Astrocyte of the cerebellum (primary cell): ENCODE measurements around the gene TSGA10IP.
"Not testable (repeated sequence)": the region's sequence is repeated elsewhere in the genome, so short reads cannot be mapped to it uniquely, and the experiment has no call there.

Experiments used
- DNase-seq: peaks from one replicate; pipeline ENCODE4 v3.0.0-alpha.2; 2011; ENCODE audit warnings: low read depth
- H3K4me3 ChIP-seq: 2 replicates; pipeline ENCODE4 v1.5.1; 2011; ENCODE audit warnings: mild to moderate bottlenecking, low read depth, low read length, moderate library complexity
- in situ Hi-C: cut with HindIII; loops from 2 replicates; pipeline ENCODE4 v1.10.0; 2017; ENCODE audit warnings: low sequenced_read_pairs
- TF ChIP-seq, protein P1 (sequence below): IDR thresholded peaks from 2 replicates; pipeline ENCODE4 v1.5.1; 2012; ENCODE audit warnings: low read length, low read depth, moderate library complexity, mild to moderate bottlenecking; ENCODE audit errors: missing control alignments

The TSGA10IP gene

DNA sequence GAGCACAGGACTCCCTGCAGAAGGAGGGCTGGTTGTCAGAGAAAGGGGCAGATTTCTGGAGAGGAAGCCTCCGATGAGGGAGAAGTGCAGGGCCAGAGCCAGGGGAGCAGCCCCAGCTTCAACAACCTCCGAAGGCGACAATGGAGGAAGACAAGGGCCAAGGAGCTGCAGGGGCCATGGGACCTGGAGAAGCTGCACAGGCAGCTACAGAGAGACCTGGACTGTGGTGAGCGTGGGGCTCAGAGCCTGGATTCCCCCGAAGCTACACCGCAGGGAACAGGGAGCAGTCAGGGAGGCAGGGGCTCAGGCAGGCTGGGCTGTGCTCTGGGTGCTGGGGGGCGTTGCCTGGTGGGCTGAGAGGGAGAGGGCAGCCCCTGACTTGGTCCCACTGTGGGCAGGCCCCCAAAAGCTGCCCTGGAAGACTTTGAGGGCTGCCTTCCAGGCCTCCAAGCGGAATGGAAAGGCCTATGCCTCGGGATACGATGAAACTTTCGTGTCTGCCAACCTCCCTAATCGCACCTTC is 2.4 kb downstream of the TSGA10IP start:
- TF ChIP-seq, protein P1, sequence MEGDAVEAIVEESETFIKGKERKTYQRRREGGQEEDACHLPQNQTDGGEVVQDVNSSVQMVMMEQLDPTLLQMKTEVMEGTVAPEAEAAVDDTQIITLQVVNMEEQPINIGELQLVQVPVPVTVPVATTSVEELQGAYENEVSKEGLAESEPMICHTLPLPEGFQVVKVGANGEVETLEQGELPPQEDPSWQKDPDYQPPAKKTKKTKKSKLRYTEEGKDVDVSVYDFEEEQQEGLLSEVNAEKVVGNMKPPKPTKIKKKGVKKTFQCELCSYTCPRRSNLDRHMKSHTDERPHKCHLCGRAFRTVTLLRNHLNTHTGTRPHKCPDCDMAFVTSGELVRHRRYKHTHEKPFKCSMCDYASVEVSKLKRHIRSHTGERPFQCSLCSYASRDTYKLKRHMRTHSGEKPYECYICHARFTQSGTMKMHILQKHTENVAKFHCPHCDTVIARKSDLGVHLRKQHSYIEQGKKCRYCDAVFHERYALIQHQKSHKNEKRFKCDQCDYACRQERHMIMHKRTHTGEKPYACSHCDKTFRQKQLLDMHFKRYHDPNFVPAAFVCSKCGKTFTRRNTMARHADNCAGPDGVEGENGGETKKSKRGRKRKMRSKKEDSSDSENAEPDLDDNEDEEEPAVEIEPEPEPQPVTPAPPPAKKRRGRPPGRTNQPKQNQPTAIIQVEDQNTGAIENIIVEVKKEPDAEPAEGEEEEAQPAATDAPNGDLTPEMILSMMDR, result no peak
- DNase-seq, result no peak
- H3K4me3 ChIP-seq, result no peak overlapping the region
- in situ Hi-C loops, result no loop called here

DNA sequence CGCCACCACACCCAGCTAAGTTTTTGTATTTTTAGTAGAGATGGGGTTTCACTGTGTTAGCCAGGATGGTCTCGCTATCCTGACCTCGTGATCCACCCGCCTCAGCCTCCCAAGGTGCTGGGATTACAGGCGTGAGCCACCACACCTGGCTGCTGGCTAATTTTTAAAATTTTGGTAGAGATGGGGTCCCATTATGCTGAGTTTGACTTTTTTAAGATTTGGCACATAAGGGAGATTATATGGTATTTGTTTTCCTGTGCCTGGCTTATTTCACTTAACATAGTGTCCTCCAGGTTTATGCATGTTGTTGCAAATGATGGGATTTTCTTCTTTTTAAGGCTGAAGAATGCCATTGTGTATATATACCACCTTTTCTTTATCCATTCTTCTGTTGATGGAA is 5.4 kb downstream of the TSGA10IP start:
- in situ Hi-C loops, H3K4me3 ChIP-seq, DNase-seq: not testable (repeated sequence)

DNA sequence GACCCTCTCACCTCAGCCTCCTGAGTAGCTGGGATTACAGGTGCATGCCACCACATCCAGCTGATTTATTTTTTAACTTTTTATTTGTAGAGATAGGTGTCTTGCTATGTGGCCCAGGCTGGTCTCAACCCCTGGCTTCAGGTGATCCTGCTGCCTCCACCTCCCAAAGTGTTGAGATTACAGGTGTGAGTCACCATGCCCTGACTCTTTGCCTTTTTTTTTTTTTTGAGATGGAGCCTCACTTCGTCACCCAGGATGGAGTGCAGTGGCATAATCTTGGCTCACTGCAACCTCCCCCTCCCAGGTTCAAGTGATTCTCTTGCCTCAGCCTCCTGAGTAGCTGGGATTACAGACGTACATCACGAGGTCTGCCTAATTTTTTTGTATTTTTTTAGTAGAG is 6.4 kb downstream of the TSGA10IP start:
- in situ Hi-C loops, H3K4me3 ChIP-seq, DNase-seq: not testable (repeated sequence)

DNA sequence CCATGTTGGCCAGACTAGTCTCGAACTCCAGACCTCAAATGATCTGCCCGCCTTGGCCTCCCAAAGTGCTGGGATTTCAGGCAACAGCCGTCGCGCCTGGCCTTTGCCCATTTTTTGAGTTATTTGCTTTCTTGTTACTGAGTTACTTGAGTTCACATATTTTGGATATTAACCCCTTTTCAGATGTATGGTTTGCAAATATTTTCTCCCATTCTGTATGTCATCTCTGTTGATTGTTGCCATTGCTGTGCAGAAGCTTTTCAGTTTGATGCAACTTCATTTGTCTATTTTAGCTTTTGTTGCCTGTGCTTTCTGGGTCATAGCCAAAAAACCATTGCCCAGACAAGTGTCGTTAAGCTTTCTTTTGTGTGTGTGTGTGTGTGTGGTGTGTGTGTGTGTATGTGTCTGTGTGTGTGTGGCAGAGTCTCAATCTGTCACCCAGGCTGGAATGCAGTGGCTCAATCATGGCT is 6.8 kb downstream of the TSGA10IP start:
- TF ChIP-seq, protein P1, result no peak
- no peak overlapping the region for H3K4me3 ChIP-seq
- in situ Hi-C loops, result no loop called here
- DNase-seq, result no peak

DNA sequence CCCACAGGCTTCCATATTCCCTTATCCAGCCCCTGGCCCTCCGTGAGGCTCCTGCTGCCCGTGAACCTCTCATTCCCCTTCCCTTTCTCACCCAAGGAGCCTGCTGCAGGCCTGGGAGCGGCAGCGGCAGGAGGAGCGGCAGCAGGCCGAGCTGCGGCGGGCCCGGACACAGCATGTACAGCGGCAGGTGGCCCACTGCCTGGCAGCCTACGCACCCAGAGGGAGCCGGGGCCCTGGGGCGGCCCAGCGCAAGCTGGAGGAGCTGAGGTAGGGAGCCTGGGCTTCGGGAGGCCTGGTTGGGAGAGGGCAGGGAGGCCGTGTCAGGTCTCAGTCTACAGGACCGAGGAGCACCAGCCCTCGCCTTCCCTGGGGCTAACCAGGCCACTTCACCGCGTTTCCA is 8.2 kb downstream of the TSGA10IP start:
- no peak for DNase-seq
- H3K4me3 ChIP-seq, result no peak overlapping the region
- in situ Hi-C loops, result no loop called here
- TF ChIP-seq, protein P1, result no peak

DNA sequence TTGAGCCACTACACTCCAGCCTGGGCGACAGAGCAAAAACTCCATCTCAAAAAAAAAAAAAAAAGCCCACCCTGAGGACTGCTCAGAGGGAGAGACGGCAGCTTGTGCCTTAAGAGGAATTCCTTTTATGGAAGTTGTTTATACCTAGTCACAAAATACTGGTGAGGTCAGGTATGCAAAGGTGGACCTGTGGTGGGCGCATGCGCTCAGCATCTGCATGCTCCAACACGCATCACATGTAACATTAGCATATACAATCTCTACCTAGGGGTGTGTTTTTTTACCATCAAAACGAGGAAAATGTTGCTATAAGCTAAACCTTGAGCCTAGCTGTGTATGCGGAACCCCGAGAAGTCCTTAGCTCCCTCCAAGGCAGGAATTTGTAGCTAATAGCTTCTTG is 9.5 kb downstream of the TSGA10IP start:
- DNase-seq, result no peak
- TF ChIP-seq, protein P1, result no peak
- H3K4me3 ChIP-seq, result no peak overlapping the region
- in situ Hi-C loops, result no loop called here

DNA sequence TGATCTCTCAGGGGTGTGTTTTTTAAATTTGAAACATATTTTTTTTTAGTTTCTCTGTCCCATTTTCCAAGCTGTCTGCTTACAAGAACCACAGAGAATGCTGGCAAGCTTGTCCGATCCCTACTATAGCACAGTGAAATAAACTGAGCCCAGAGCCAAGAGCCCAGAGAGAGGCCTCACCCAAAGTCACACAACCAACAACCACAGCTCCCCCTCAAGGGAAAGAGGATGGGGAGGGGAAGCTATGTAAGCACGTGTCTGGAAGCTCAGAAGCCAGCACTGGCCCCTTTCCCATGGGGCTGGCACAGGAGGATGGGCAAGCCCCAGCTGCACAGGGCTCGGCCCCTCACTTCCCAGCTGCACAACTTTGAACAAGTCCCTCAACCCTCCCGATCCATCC is 13.0 kb downstream of the TSGA10IP start:
- H3K4me3 ChIP-seq, result no peak overlapping the region
- in situ Hi-C loops, result no loop called here
- TF ChIP-seq, protein P1, result no peak
- no peak for DNase-seq
